H9 (cell line): ENCODE results near the gene RPLP2. TPM values are rescaled to one million over a fixed set of nuclear protein-coding genes. Genes with fewer than 3 reads are reported as not detected.

Experiments
- DNase-seq: peaks from one replicate; pipeline ENCODE4 v3.0.0-alpha.2; 2017
- H2AFZ ChIP-seq: one replicate; pipeline ENCODE4 v1.6.1; 2013; ENCODE audit warnings: mild to moderate bottlenecking, low read length, control low read depth, moderate library complexity
- H2AK5ac ChIP-seq: 2 replicates; pipeline ENCODE4 v1.6.1; 2013; ENCODE audit warnings: low read length, control low read depth, mixed read lengths; ENCODE audit not compliant: insufficient read length
- H2BK120ac ChIP-seq: one replicate; pipeline ENCODE4 v1.6.1; 2013; ENCODE audit warnings: low read depth, mild to moderate bottlenecking, low read length, control low read depth, inconsistent platforms; ENCODE audit not compliant: poor library complexity, severe bottlenecking
- H2BK12ac ChIP-seq: 2 replicates; pipeline ENCODE4 v1.6.1; 2013; ENCODE audit warnings: low read length, control low read depth, mixed read lengths, low read depth; ENCODE audit not compliant: insufficient read length
- H2BK15ac ChIP-seq: 2 replicates; pipeline ENCODE4 v1.6.1; 2013; ENCODE audit warnings: low read depth, low read length, control low read depth
- H2BK20ac ChIP-seq: one replicate; pipeline ENCODE4 v1.6.1; 2013; ENCODE audit warnings: low read depth, mild to moderate bottlenecking, low read length, control low read depth, inconsistent platforms; ENCODE audit not compliant: poor library complexity, severe bottlenecking
- H2BK5ac ChIP-seq: 2 replicates; pipeline ENCODE4 v1.6.1; 2013; ENCODE audit warnings: low read length, control low read depth, mixed read lengths; ENCODE audit not compliant: insufficient read length
- H3K14ac ChIP-seq: 2 replicates; pipeline ENCODE4 v1.6.1; 2013; ENCODE audit warnings: low read length, control low read depth; ENCODE audit not compliant: insufficient read depth
- H3K18ac ChIP-seq: 2 replicates; pipeline ENCODE4 v1.6.1; 2013; ENCODE audit warnings: low read depth, mild to moderate bottlenecking, mixed read lengths, low read length, control low read depth; ENCODE audit not compliant: insufficient read length
- H3K23ac ChIP-seq: 2 replicates; pipeline ENCODE4 v1.6.1; 2013; ENCODE audit warnings: low read length, control low read depth, mixed read lengths, low read depth; ENCODE audit not compliant: insufficient read length
- H3K23me2 ChIP-seq: 2 replicates; pipeline ENCODE4 v1.6.1; 2013; ENCODE audit warnings: low read depth, mild to moderate bottlenecking, mixed read lengths, low read length, control low read depth; ENCODE audit not compliant: insufficient read length, poor library complexity, severe bottlenecking
- H3K27ac ChIP-seq: 2 replicates; pipeline ENCODE4 v1.5.1; 2013; ENCODE audit warnings: low read length, control low read depth, mixed read lengths, low read depth; ENCODE audit not compliant: insufficient read length
- H3K27me3 ChIP-seq: 2 replicates; pipeline ENCODE4 v1.6.1; 2013; ENCODE audit warnings: low read length, control low read depth, inconsistent platforms; ENCODE audit not compliant: insufficient read depth
- H3K4ac ChIP-seq: 2 replicates; pipeline ENCODE4 v1.6.1; 2013; ENCODE audit warnings: low read depth, mild to moderate bottlenecking, control low read depth, inconsistent platforms, low read length, moderate library complexity
- H3K4me1 ChIP-seq: 2 replicates; pipeline ENCODE4 v1.6.1; 2013; ENCODE audit warnings: low read length, control low read depth, inconsistent platforms; ENCODE audit not compliant: insufficient read depth
- H3K4me2 ChIP-seq: 2 replicates; pipeline ENCODE4 v1.6.1; 2013; ENCODE audit warnings: low read length, control low read depth, mixed read lengths; ENCODE audit not compliant: insufficient read length, insufficient read depth
- H3K56ac ChIP-seq: 2 replicates; pipeline ENCODE4 v1.6.1; 2013; ENCODE audit warnings: low read depth, mild to moderate bottlenecking, mixed read lengths, low read length, control low read depth; ENCODE audit not compliant: insufficient read length
- H3K79me1 ChIP-seq: 2 replicates; pipeline ENCODE4 v1.6.1; 2013; ENCODE audit warnings: low read depth, mild to moderate bottlenecking, moderate library complexity, low read length, control low read depth, inconsistent platforms; ENCODE audit not compliant: insufficient read depth, poor library complexity, severe bottlenecking
- H3K79me2 ChIP-seq: 2 replicates; pipeline ENCODE4 v1.6.1; 2013; ENCODE audit warnings: low read length, control low read depth, inconsistent platforms; ENCODE audit not compliant: insufficient read depth
- H3K9ac ChIP-seq: 2 replicates; pipeline ENCODE4 v1.6.1; 2013; ENCODE audit warnings: low read length, control low read depth, mixed read lengths; ENCODE audit not compliant: insufficient read length; ENCODE audit errors: extremely low read depth
- H3K9me3 ChIP-seq: one replicate; pipeline ENCODE4 v1.6.1; 2013; ENCODE audit warnings: low read depth, low read length, inconsistent platforms; ENCODE audit not compliant: control insufficient read depth
- H3T11ph ChIP-seq: one replicate; pipeline ENCODE4 v1.6.1; 2013; ENCODE audit warnings: mild to moderate bottlenecking, low read length, control low read depth, inconsistent platforms
- H4K20me1 ChIP-seq: one replicate; pipeline ENCODE4 v1.6.1; 2013; ENCODE audit not compliant: control insufficient read depth, insufficient read length, insufficient read depth
- H4K5ac ChIP-seq: 2 replicates; pipeline ENCODE4 v1.6.1; 2013; ENCODE audit warnings: low read depth, mild to moderate bottlenecking, mixed read lengths, low read length, control low read depth; ENCODE audit not compliant: insufficient read length
- H4K8ac ChIP-seq: replicated peaks from 2 replicates; pipeline ENCODE4 v1.6.1; 2013; ENCODE audit warnings: low read length, control low read depth, mixed read lengths, low read depth; ENCODE audit not compliant: insufficient read length
- H4K91ac ChIP-seq: 2 replicates; pipeline ENCODE4 v1.6.1; 2013; ENCODE audit warnings: low read depth, mild to moderate bottlenecking, moderate library complexity, mixed read lengths, low read length, control low read depth; ENCODE audit not compliant: insufficient read length
- H3K27ac Mint-ChIP-seq, 3 experiments: 2 replicates in 2 of 3; 3 replicates in 1 of 3; pipeline ENCODE4 v1.8.0; 2020 to 2021; ENCODE audit warnings: mixed read lengths in 3 of 3, mild to moderate bottlenecking in 1 of 3, moderate library complexity in 1 of 3
- H3K27me3 Mint-ChIP-seq: 2 replicates; pipeline ENCODE4 v1.8.0; 2021; ENCODE audit warnings: low read depth, mild to moderate bottlenecking, moderate library complexity, mixed read lengths
- H3K36me3 Mint-ChIP-seq, 3 experiments: 2 replicates in 2 of 3; 3 replicates in 1 of 3; pipeline ENCODE4 v1.8.0; 2020 to 2021; ENCODE audit warnings: low read depth in 3 of 3, mixed read lengths in 3 of 3; ENCODE audit not compliant: insufficient read depth in 1 of 3
- H3K4me1 Mint-ChIP-seq, 2 experiments: 2 replicates each; pipeline ENCODE4 v1.8.0; 2020; ENCODE audit warnings: mixed read lengths in 2 of 2
- H3K4me3 Mint-ChIP-seq, 2 experiments: 2 replicates in 1 of 2; 3 replicates in 1 of 2; pipeline ENCODE4 v1.8.0; 2020 to 2021; ENCODE audit warnings: mild to moderate bottlenecking in 2 of 2, mixed read lengths in 2 of 2, moderate library complexity in 1 of 2
- H3K9me3 Mint-ChIP-seq, 2 experiments: 2 replicates in 1 of 2; 3 replicates in 1 of 2; pipeline ENCODE4 v1.8.0; 2020; ENCODE audit warnings: mild to moderate bottlenecking in 2 of 2, mixed read lengths in 2 of 2, moderate library complexity in 1 of 2
- CTCF ChIP-seq: fragments of 200-600 bp; sonication (generic); conservative IDR thresholded peaks from 3 replicates; pipeline ENCODE4 v1.8.0; 2021; ENCODE audit warnings: antibody characterized with exemption, mild to moderate bottlenecking
- WGBS: extraction: QIAGEN DNeasy Blood & Tissue Kit; methylation state at CpG from one replicate; pipeline ENCODE4 v1.1.7; 2013; ENCODE audit warnings: missing lambda C conversion rate, low lambda C conversion rate, mixed read lengths; ENCODE audit not compliant: insufficient read length; ENCODE audit errors: extremely low coverage; 5-methylcytosine and 5-hydroxymethylcytosine counted together
- total RNA-seq: library from RNA; stranded (reverse); gene quantifications from 2 replicates; pipeline ENCODE4 v1.2.1, GENCODE V29; 2021

RPLP2 gene
- total RNA-seq, 1 experiment from 2014 or later, result 2,138 TPM

- no peak overlapping the region for H3K23ac ChIP-seq
- no peaks in the 10 kb centered on the region for H3K79me1 ChIP-seq
- no CpG with 5 or more reads among the region's 31 CpGs for WGBS
- no peak overlapping the region for H3T11ph ChIP-seq
- H2BK120ac ChIP-seq, result no peak overlapping the region
- no peak overlapping the region for H2BK20ac ChIP-seq
- H3K14ac ChIP-seq, result no peak overlapping the region
- Mint-ChIP-seq H3K4me1 (peaks cover 36 to 46% of the 10 kb centered on the region in 2 experiments), H3K36me3 (peaks cover 3 to 6% (median 4%) of the 10 kb centered on the region in 3 experiments; a peak in 4 of 7 replicates), H3K4me3 (peak overlapping the region; percentile 44 to 76), H3K9me3 (no peaks in the 10 kb centered on the region), H3K27me3 (peaks cover 34% of the 10 kb centered on the region), H3K27ac (no peak overlapping the region)
- no peaks in the 10 kb centered on the region; the same call in 1 of the 2 replicates for H3K4me1 ChIP-seq
- H4K20me1 ChIP-seq, result no peaks in the 10 kb centered on the region
- H2AFZ ChIP-seq, result no peak overlapping the region
- no peak overlapping the region for H3K27ac ChIP-seq
- H4K91ac ChIP-seq, result no peak overlapping the region
- no peak overlapping the region for H2BK15ac ChIP-seq
- H3K18ac ChIP-seq, result no peak overlapping the region
- peaks cover 9% of the 10 kb centered on the region; the same call in 1 of the 2 replicates for H3K27me3 ChIP-seq
- peak overlapping the region; percentile 56 for H3K4me2 ChIP-seq
- H2BK5ac ChIP-seq, result no peak overlapping the region
- H3K79me2 ChIP-seq, result no peaks in the 10 kb centered on the region
- peaks cover 32% of the 10 kb centered on the region for H3K23me2 ChIP-seq
- H3K9ac ChIP-seq, result no peak overlapping the region
- H3K9me3 ChIP-seq, result no peaks in the 10 kb centered on the region
- H3K4ac ChIP-seq, result no peak overlapping the region
- H4K5ac ChIP-seq, result no peak overlapping the region
- no peak for DNase-seq
- no peak overlapping the region for H3K56ac ChIP-seq
- H2BK12ac ChIP-seq, result no peak overlapping the region
- no peak overlapping the region for H2AK5ac ChIP-seq
- TF ChIP-seq CTCF, result no peak
- H4K8ac ChIP-seq, result no peak overlapping the region
These were observed 21.5 kb downstream of the RPLP2 start for GRCh38 chr11:831118-831864.
